Measurements from ENCODE around the gene IFITM10.

- TF ChIP-seq POLR2AphosphoS5 (IDR thresholded peaks at IDR 0.05) (no peak), CTCF (IDR thresholded peaks at IDR 0.05) (no peak), EP300 (IDR thresholded peaks at IDR 0.05) (no peak), POLR2A (IDR thresholded peaks at IDR 0.05; ENCODE audit: low read depth) (no peak)
Observed at GRCh38 chr11:1784761-1785650, 34.6 kb upstream of the IFITM10 start.

All from esophagus muscularis mucosa (tissue), 4 donors.